H1 (cell line): Measurements from ENCODE around the gene DNAJC11.

Source experiments
- CREB1 ChIP-seq: IDR thresholded peaks from 2 replicates; pipeline ENCODE4 v1.6.1; 2012; ENCODE audit warnings: inconsistent platforms
- CTCF ChIP-seq, 3 experiments: IDR thresholded peaks; 1 replicate in 2 of 3; 2 replicates in 1 of 3; pipeline versions ENCODE4 v1.5.1 to v1.6.1; 2011; ENCODE audit warnings: low read length in 3 of 3, mild to moderate bottlenecking in 3 of 3, inconsistent platforms in 2 of 3, low read depth in 1 of 3, moderate library complexity in 1 of 3; ENCODE audit not compliant: insufficient read depth in 1 of 3; ENCODE audit errors: control extremely low read depth in 1 of 3
- HDAC6 ChIP-seq: IDR thresholded peaks from one replicate; pipeline ENCODE4 v1.7.1; 2012; ENCODE audit warnings: low read depth, mild to moderate bottlenecking, inconsistent platforms, low read length, moderate library complexity

- TF ChIP-seq CTCF (IDR thresholded peaks at IDR 0.05; ENCODE audit: control extremely low read depth in 1 of 3, insufficient read depth in 1 of 3, low read depth in 1 of 3, low read length in 3 of 3), result no peak
- TF ChIP-seq HDAC6, result no peak
- TF ChIP-seq CREB1, result no peak
Observed at GRCh38 chr1:6648556-6648955, 53.1 kb downstream of the DNAJC11 start.
